ENCODE measurements around the gene SUN5.

- TF ChIP-seq, protein P1, sequence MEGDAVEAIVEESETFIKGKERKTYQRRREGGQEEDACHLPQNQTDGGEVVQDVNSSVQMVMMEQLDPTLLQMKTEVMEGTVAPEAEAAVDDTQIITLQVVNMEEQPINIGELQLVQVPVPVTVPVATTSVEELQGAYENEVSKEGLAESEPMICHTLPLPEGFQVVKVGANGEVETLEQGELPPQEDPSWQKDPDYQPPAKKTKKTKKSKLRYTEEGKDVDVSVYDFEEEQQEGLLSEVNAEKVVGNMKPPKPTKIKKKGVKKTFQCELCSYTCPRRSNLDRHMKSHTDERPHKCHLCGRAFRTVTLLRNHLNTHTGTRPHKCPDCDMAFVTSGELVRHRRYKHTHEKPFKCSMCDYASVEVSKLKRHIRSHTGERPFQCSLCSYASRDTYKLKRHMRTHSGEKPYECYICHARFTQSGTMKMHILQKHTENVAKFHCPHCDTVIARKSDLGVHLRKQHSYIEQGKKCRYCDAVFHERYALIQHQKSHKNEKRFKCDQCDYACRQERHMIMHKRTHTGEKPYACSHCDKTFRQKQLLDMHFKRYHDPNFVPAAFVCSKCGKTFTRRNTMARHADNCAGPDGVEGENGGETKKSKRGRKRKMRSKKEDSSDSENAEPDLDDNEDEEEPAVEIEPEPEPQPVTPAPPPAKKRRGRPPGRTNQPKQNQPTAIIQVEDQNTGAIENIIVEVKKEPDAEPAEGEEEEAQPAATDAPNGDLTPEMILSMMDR (IDR thresholded peaks at IDR 0.05) = no peak
- no peak for TF ChIP-seq EZH2 (IDR thresholded peaks at IDR 0.05; ENCODE audit: borderline replicate concordance, insufficient read depth, low read depth, low read length, poor library complexity, severe bottlenecking)
Measured at GRCh38 chr20:32941155-32941885, 62.9 kb downstream of the SUN5 start.

Data from B cell (primary cell).